GM19239 (cell line): Measurements from ENCODE around the gene TFAP2A.

ENCODE experiments used
- DNase-seq: peaks from one replicate; pipeline ENCODE4 v3.0.0; 2011; ENCODE audit warnings: low spot score; ENCODE audit not compliant: insufficient read length
- FAIRE-seq: peaks from 2 replicates; lab custom pipeline; 2011; peaks lifted over from hg19 to GRCh38; lab: Jason Lieb, UNC

Gene TFAP2A

DNA sequence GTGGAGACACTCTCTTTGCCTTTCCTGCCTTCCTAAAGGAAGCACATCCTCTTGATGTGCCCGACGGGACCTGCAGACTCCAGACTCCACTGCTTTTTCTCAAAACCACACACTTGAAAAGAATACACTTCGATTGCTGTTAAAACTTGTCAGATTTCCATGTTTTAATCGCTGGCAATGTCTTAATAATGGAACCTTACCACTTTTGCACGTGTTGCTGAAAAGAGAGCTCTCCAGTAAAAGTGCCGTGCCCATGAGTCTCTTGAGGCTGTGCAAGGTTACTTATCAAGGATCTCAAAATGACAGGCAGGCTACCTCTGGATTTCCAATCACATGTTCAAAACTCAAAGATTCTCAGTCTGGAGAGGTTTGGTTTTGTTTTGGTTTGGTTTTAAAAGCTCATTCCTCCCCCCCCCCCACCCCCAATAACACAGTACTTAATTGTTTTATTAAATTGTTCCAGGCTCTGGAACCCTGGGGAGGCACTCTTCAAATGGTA, 12.0 kb upstream of the TFAP2A start:
- FAIRE-seq: no peak
- no peak for DNase-seq

DNA sequence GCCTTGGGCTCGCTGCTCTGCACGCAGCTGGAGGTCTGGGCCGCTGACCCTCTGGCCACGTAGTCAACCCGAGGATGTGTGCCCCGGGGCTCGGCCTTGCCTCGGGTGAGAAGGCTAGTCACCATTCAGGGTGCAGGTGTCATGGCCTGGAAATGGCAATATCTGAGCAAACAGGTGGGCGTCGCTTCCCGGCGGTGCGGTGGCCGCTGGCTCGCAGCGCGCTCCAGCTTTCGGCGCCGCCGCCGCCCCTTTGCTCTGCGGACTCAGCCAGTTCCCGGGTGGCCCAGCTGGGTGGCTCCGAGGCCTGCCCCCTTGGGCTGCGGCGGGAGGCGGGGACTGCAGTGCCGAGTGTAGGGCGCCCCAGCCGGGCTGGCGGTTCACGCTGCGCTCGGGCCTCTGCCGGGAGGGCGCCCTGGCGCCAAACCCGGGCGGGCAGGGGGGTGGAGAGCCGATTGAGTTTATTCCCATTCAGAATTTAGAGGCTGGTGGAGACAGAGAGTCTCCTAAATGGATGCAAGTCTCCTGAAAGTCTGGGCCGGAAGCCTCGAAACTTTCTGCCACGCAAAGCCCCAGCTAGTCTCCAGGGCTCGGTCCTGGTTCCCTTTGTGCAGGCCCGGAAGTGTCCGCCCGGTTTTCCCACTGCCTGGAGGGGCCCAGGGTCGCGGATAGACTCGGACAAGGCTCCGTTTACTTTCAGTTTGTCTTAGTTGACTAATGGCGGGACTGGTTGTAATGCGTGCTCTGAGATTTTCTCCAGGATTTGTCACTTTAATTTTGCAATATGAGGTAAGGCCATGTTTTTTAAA, 11.3 kb upstream of the TFAP2A start:
- no peak for FAIRE-seq

DNA sequence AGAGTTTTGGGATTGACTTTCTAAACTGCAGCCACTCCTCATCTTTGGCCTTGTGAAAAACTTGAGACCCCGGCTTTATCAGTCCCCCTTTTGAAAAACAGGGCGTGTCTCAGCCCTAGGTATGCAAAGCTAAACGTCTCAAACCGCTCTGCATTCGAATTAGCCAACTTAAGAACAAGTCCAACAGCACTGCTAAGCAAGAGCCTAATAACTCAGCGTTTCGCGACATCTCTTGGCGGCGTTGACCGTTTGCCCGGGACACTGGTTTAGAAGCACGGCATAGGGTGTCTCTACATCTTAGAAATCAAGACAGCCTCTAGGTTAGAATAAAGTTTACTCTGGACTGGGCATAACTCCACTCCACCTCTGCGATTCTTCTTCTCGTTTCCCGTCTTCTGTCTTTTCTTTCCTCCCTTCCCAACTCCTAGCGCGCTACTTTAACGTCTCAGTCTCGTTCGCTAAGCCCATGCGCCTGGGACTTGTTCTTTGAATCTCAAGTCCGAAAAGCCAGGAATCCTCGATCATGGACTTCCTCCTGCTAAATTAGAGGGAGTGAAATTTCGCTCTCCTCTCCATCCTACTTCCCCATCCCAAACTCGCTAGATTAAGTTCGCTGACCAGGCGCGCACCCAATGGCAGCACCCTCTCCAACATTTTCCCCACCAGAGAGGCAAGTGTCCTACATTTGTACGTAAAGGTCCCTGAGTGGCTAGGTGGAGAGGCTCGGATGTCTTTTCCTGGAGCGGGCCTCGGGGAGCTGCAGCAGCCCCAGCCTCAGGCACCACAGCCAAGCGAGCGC, 10.5 kb upstream of the TFAP2A start:
- DNase-seq (no peak), FAIRE-seq (no peak)

More for the DNA sequence above, 11.3 kb upstream of the TFAP2A start:
- no peak for DNase-seq

DNA sequence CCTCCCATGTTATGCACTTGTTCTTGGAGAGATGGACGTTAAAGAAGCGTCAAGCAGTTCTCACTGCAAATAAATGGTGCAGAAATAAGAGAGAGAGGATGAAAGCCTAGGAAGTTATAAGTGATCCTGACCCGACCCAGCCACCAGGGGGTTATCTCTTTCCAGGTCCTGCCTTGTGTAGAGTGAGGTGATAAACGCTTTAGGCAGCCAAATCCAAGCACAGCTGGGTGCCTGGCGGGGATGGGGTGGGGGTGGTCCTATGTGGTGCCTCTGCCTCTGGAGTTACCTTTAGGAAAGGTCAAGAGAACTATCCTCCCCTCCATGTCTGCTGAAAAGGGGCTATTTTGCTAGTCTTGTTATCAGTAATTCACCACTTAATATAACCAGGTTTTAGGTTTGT, 9.2 kb upstream of the TFAP2A start:
- DNase-seq (no peak), FAIRE-seq (peak; percentile 28)

DNA sequence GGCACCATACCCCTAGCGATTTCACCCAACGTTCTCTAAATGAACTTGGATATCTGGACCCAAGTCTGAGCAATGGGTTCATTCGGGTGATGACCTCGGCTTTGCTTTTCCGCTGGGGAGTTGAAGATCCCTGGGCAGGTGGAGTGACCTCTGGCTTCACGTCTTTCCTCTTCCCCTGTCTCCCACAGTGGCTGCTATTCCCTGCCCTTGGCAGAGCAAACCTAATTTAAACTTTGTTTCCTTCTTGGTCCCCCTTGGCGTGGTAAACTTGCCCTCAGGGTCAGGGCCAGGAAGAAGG, 7.8 kb upstream of the TFAP2A start:
- FAIRE-seq (no peak), DNase-seq (no peak)

DNA sequence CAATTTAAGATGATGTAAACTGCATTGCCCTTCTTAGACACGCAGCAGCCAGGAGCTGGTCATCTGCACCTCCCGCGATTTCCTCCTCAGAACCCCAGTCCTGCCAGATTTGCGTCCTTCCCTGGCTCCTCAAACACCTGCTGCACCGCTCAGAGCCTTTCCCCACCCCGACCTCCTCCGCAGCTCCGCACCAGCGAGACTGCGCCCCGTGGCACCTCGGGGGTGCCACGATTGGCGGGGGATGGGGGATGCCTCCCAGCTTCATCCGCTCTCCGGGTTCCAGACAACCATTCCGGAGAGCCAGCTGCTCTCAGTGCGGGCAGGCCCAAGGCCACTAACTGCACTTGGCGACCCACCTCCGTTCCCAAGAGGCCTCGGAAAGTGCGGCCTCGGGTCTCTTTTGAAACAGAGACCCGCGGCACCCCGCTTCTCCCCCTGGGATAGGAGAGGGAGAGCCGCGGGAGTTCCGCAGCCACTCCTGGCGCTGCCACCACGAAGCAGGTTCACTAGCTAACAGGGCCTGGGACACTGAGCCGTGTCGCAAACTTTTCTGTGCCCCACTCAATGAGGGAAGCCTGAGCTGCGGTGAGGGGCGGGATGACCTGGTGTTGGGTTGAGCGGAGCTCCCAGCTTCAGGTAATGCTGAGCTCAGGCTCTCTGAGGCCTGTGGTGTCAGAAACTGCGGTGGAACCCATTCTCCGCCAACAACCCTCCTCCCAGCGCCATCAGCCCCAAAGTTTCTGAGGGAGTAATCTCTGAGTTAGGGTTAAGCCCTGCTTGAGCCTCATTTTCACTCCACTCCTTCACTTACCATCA, 7.3 kb upstream of the TFAP2A start:
- DNase-seq (no peak), FAIRE-seq (no peak)

DNA sequence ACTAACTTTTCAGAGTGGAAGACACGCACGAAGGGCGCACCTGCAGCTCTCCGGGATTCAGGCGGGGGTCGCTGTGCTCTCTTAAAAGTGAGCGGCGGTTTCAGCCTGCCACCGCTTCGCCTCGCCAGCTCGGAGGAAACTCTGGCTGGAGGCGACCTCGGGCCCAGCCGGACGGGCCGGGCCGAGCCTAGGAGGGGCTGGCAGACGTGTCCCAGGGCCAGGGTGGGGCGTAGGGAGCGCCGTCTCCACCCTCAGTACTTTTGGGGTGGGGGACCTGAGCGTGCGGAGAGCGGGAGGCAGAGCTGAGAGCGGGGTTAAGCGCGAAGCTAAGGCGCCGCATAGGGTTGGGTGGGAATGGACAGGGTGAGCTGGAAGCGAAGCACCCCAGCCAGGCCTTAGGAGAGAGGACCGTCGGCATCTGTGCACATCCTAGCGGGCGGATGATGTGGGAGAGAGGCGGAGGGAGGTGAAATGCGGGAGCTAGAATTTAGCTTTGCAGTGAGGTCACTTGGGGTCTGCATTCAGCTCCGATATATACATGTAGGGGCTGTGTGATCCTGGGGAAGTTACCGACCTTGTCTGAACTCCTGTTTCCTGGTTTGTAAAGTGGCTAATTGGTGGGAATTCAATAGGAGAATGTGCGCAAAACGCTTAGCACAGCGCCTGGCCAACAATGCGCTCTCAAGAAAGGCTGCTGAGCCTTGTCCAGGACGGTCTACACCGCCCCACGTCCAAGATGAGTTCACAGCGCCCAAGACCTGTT, 6.5 kb upstream of the TFAP2A start:
- DNase-seq (no peak), FAIRE-seq (no peak)

DNA sequence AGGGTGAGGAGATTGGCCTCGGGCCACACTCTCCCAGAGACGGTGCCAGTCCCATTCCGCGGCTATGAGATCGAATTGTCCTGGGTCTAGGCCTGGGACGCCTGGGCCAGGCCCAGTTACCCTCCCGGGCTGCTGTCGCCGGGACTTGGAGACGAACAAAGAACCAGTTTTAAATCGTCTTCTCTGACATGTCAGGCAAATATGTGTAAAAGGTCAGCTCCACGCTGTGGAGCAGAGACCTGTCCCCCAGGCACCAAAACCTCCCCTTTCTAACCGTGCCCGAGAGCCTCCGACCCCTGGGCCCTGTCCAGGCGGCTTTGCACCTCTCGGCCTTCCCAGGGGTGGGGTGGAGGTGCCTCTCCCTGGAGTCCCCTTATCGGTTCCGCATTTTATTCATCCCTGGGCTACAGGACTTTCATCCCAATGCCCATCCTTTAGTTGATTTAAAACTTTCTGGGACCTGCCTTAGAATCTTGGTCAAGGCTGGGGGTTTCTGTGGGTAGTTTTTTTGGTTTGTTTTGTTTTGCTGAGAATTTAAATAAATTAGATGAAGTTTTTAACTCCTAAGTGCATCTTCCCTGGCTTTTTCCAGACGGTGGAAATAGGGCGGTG, 5.8 kb upstream of the TFAP2A start:
- FAIRE-seq (no peak), DNase-seq (no peak)

DNA sequence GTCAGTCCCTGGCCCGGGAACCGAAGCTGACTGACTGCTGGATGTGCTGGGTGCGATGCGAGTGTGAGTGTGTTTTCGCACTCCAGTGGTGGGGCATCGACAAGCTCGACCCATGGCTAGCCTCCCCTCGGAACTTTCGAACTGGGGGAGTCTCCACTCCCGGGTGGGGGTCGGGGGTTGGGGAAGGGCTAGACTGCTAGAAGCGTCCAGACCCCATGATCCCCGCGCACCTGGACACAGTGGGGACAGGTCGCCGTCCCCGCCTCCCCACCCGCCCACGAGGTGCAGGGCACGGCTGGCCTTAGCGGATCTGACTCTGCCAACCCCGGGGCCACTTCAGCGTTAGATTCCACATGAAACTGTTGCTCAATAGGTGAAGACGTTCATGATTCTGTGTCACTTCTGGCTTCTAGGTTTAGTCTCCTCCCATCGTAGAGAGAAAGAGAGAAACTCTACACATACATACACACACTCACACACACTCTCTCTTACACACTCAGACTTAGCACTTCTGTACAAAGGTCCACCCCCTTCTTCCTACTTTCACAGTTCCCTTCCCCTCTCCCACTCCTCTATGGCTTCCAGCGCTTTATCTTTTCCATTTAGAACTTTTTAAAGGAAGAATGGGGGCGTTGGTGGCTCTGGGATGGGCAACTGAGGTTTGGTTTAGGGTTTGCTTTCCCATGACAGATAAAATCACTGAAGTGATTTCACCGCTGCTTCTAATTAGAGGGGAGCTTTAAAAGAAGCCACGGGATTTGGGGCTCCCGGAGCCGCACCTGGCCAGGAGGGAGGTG, 5.1 kb upstream of the TFAP2A start:
- DNase-seq (no peak), FAIRE-seq (no peak)

DNA sequence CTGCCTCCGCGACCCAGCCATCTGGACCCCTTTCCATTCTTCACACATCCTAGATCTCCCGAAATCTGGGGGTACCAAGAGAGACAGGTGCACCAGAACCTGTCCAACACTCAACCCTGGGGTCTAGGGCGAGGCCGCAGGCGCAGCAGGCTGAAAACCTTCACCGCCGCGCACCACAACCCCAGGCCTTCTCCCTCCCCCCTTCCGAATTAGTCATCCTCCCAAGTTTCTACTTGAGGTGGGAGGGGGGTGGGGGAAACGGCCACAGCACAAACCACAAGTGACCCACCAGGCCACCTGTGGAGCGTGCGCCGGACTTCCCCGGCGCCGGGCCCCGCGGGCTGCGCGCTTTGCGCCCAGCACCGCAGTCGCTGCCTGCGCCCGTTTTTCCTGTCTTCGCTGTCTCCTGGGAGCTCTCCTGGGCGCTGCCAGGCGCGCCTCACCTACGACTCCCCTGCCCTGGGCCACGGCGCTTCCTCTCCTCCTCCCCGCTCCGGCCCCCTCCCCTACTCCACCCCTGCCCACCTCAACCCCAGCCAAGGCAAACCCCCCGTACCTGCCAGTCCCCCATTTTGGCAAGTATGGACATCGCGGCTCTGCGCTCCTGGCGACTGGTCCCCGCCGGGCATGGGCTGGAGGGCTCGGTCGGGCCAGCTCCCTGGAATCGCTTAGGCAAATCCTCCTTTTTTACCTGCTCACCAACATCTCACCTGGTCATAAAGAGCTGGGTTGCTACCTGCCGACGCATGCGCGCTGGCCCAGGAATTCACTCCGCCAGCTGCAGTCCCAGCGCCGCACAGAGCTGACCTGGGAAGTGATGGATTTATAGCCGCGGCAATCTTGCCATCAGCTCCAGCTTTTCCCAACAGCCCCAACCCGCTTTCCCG, 4.2 kb upstream of the TFAP2A start:
- FAIRE-seq (no peak), DNase-seq (no peak)

DNA sequence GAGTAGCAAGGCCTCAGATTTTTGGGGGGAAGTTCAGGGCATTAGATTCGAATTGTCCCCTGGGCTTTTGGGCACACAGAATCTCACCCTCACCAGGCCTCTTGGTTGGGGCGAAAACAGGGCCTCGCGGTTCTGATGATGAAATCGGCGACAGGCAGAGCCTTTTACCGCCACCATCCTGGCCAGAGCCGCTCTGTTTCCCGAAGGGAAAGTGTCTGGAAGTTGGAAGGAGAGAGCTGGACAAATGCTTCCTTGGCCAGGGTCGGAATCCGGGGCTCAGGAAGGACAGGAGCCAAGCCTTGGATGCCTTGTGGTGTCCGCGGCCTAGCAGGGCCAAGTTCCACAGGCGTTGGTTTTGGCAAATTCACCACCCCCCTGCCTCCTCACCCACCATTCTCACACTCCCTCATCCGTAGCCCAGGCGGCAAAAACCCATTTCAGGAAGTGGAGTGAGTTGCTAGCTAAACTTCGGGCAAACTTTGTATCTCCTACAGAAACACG, 3.5 kb upstream of the TFAP2A start:
- no peak for FAIRE-seq
- DNase-seq: no peak

DNA sequence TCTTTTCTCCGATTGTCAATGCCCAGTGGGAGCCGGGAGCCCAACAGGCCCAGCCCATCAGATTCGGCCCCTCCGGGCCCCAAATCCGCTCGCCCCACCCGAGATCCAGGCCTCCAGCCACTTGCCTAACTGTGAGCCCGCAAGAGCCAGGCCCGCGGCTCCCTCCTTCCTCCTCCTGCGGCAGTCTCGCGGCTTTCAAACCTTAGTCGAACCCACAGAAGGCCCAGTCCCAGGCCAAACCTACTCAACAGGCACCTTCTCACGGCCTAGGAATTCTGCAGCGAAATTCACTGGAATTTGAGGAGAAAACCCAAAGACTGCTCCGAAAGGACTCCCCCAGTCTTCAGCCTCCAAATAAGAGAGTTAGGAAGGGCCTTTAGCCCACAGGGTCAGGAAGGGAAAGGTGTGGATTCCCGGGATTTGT, 2.8 kb upstream of the TFAP2A start:
- no peak for FAIRE-seq

DNA sequence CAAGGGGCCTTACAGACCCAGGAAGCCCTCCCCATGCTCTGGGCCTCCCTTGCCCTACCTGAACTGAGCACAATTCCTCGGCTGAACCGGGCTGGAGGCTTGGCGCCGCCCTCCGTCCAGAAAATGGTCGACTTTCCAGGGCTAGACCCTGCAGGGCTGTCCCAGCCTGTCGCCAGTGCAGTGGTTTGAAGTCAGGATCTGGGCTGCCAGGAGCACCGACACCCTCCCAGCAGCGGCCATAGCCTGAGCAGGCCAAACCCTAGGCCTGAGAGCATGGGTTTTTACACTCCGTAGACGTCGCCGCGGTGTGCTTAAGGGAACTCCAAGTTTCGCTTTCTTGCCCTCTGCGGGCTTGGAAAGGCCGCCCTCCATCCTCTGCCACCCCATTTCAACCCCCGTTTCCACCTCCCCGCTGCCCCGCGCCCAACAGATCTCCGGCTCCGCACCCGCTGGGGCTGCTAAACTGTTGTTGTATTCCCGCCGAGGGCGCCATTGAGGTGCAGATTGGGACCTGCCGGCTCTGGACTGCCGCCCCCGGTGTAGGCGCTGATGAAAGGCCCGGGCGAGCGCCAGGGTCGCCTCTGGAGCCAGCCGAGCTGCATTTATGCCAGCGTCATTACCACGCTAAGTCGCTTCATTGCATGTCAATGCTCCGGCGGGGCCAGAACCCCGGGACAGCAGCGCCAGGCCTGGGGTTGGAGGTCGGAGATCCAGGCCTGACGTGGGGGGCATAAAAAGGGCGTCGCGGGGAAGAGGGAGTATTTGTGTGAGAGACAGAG, 2.2 kb upstream of the TFAP2A start:
- no peak for DNase-seq
- no peak for FAIRE-seq

More for the DNA sequence above, 2.8 kb upstream of the TFAP2A start:
- DNase-seq: no peak

DNA sequence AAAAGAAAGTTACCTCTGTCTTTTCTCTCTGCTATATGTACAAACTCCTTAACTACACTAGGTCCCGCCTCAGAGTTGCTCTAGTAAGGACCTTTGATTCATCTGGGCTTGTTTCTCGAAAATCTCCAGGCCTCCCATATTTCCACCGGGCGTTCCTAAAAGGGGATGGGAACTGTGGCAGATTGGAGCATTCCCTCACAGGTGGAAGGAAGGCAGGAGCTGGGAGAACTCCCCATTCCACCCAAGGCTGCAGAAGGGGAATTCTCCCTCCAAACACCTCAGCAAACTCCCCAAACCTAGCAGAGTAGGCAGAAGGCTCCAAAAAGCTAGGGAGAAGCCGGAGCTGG, 1.6 kb upstream of the TFAP2A start:
- DNase-seq (no peak), FAIRE-seq (no peak)

DNA sequence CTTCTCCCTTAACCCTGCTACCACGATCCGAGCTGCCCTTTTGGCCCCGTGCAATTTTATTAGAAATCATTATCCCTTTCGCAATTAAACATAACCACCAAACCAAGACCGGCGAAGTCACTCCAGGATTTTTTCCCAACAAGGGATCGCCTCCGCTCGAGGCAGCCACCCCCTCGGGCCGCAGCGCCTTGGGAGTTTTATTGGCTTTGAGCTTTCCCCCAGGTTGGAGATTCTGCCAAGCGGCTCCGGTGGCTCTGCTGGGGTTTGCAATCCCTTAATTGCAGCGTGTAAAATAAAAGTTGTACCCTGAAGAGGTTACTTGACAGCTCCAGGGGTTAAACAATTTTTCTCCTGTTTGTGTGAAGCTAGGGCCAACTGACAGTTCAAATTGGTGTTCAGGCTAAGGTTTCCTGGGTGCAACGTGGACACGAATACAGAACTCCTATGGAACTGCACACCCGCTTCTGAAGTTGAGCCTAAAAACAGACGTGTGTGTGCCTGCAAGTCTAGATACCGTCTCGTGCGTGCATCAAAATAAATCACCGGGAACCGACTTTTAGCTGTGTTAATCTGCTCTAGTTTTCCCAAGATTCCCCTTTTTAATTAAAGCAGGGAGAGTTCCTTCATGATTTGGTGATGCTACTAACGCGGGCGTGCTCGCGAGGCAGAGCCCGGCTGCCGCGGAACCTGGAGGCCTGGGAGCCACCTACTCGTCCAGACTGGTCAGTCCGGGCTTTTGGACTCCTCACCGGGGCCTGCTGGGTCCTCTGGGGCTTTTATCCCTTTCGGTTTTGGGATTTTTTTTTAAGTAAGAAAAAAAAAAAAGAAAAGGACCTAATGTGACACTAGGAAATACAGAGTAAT, 975 bp upstream of the TFAP2A start:
- FAIRE-seq: no peak

More for the DNA sequence above, 975 bp upstream of the TFAP2A start:
- DNase-seq: no peak
